IPS-15b (cell line): Measurements from ENCODE around the gene EVPL.
A peak's percentile ranks its signal among the peaks of the same experiment; 100 is the strongest.

Experiments
- H3K27me3 ChIP-seq: one replicate; pipeline ENCODE4 v1.6.1; 2013; ENCODE audit warnings: low read length; ENCODE audit not compliant: control insufficient read depth, insufficient read depth
- H3K36me3 ChIP-seq: one replicate; pipeline ENCODE4 v1.6.1; 2013; ENCODE audit warnings: low read length; ENCODE audit not compliant: control insufficient read depth, insufficient read depth
- H3K4me1 ChIP-seq: one replicate; pipeline ENCODE4 v1.6.1; 2013; ENCODE audit warnings: mild to moderate bottlenecking, low read length; ENCODE audit not compliant: control insufficient read depth, insufficient read depth
- H3K4me3 ChIP-seq: one replicate; pipeline ENCODE4 v1.5.1; 2013; ENCODE audit warnings: low read depth, low read length
- H3K9ac ChIP-seq: one replicate; pipeline ENCODE4 v1.6.1; 2013; ENCODE audit warnings: low read depth, mild to moderate bottlenecking, low read length
- H3K9me3 ChIP-seq: one replicate; pipeline ENCODE4 v1.6.1; 2013; ENCODE audit warnings: mild to moderate bottlenecking, low read length; ENCODE audit not compliant: control insufficient read depth, insufficient read depth

EVPL gene

DNA sequence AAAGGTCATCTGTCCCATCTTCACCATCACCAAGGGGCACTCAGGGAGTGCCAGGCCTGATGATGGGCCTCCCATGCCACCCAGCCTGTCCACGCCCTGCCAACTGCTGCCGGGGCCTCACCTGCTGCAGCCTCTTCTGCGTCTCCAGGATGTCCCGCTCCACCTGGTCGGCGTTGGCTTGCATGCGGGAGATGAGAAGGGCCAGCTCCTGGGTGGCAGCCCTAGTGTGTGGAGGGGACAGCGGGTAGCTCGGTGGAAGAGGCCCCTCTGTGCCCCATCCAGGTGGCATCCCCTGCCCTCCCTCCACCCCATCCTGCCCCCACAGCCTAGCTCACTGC, 3.2 kb downstream of the EVPL start:
- no peak overlapping the region for H3K4me3 ChIP-seq
- H3K9me3 ChIP-seq = no peaks in the 10 kb centered on the region
- H3K27me3 ChIP-seq = no peaks in the 10 kb centered on the region
- no peak overlapping the region for H3K9ac ChIP-seq
- H3K4me1 ChIP-seq = no peaks in the 10 kb centered on the region
- H3K36me3 ChIP-seq = no peaks in the 10 kb centered on the region

GRCh38 chr17:76022973-76023899, 3.9 kb downstream of the EVPL start:
- no peaks in the 10 kb centered on the region for H3K9me3 ChIP-seq
- no peaks in the 10 kb centered on the region for H3K4me1 ChIP-seq
- H3K4me3 ChIP-seq = no peak overlapping the region
- H3K27me3 ChIP-seq = no peaks in the 10 kb centered on the region
- no peak overlapping the region for H3K9ac ChIP-seq
- H3K36me3 ChIP-seq = no peaks in the 10 kb centered on the region

- Histone ChIP-seq H3K9ac (no peak overlapping the region), H3K27me3 (no peaks in the 10 kb centered on the region), H3K4me3 (no peak overlapping the region)
These were observed 4.8 kb downstream of the EVPL start for GRCh38 chr17:76022285-76022684.

GRCh38 chr17:76019833-76020467, 7.2 kb downstream of the EVPL start:
- no peak overlapping the region for H3K9ac ChIP-seq
- H3K4me3 ChIP-seq = no peak overlapping the region
- no peaks in the 10 kb centered on the region for H3K36me3 ChIP-seq
- H3K27me3 ChIP-seq = no peaks in the 10 kb centered on the region
- no peaks in the 10 kb centered on the region for H3K4me1 ChIP-seq
- H3K9me3 ChIP-seq = no peaks in the 10 kb centered on the region

More at GRCh38 chr17:76022285-76022684, 4.8 kb downstream of the EVPL start:
- Histone ChIP-seq H3K4me1 (no peaks in the 10 kb centered on the region), H3K36me3 (no peaks in the 10 kb centered on the region), H3K9me3 (no peaks in the 10 kb centered on the region)

GRCh38 chr17:76018801-76019200, 8.3 kb downstream of the EVPL start:
- Histone ChIP-seq H3K4me3 (no peak overlapping the region), H3K27me3 (no peaks in the 10 kb centered on the region), H3K36me3 (no peaks in the 10 kb centered on the region), H3K9me3 (no peaks in the 10 kb centered on the region), H3K4me1 (no peaks in the 10 kb centered on the region), H3K9ac (no peak overlapping the region)

- no peaks in the 10 kb centered on the region for H3K9me3 ChIP-seq
These were observed 8.8 kb downstream of the EVPL start for GRCh38 chr17:76018340-76018680.

DNA sequence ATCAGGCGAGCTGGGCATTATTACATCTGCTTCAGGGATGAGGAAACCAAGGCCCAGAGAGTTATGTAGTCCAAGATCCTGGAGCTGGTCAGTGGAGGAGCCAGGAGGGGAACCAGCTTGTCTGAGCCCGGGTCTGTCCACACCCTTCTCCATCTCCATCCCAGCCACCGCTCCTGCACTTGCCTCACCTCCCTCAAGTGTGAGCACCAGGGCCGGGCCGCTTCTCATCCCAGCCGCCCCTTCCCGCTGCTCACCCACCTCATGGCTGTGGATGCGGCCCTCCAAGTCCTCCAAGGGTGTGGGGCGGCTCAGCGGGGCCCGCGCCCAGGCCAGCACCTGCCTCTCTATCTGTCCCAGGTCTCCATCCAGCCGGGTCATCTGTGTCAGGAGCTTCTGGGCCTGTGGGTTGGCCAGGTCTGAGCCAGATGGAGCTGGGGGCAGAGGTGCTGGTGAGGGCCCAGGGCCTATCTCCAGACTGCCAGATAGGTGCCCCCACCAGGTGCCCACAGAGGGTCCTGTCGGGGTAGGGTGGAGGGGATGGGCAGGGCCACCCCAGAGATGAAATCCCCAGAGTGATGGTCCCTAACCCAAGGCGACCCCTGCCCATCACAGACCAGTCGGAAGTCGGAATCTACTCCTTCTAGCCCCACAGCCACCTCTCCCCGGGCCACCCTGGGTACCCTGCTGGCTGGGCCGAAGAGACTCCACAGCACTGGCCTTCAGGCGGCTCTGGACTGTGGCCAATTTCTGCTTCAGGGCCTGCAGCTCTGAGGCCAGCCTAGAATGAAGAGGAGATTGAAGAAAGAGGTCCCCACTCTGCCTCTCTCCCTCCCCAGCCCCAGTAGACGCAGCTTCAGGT, 9.4 kb downstream of the EVPL start:
- Histone ChIP-seq H3K4me1 (no peaks in the 10 kb centered on the region), H3K27me3 (no peaks in the 10 kb centered on the region), H3K9ac (no peak overlapping the region), H3K4me3 (no peak overlapping the region), H3K9me3 (no peaks in the 10 kb centered on the region), H3K36me3 (no peaks in the 10 kb centered on the region)

More at GRCh38 chr17:76018340-76018680, 8.8 kb downstream of the EVPL start:
- Histone ChIP-seq H3K9ac (no peak overlapping the region), H3K36me3 (no peaks in the 10 kb centered on the region), H3K27me3 (no peaks in the 10 kb centered on the region), H3K4me1 (no peaks in the 10 kb centered on the region), H3K4me3 (no peak overlapping the region)

- Histone ChIP-seq H3K9ac (no peak overlapping the region), H3K36me3 (no peaks in the 10 kb centered on the region), H3K27me3 (no peaks in the 10 kb centered on the region), H3K9me3 (no peaks in the 10 kb centered on the region), H3K4me3 (no peak overlapping the region), H3K4me1 (no peaks in the 10 kb centered on the region)
These were observed 12.2 kb downstream of the EVPL start for GRCh38 chr17:76014925-76015261.

DNA sequence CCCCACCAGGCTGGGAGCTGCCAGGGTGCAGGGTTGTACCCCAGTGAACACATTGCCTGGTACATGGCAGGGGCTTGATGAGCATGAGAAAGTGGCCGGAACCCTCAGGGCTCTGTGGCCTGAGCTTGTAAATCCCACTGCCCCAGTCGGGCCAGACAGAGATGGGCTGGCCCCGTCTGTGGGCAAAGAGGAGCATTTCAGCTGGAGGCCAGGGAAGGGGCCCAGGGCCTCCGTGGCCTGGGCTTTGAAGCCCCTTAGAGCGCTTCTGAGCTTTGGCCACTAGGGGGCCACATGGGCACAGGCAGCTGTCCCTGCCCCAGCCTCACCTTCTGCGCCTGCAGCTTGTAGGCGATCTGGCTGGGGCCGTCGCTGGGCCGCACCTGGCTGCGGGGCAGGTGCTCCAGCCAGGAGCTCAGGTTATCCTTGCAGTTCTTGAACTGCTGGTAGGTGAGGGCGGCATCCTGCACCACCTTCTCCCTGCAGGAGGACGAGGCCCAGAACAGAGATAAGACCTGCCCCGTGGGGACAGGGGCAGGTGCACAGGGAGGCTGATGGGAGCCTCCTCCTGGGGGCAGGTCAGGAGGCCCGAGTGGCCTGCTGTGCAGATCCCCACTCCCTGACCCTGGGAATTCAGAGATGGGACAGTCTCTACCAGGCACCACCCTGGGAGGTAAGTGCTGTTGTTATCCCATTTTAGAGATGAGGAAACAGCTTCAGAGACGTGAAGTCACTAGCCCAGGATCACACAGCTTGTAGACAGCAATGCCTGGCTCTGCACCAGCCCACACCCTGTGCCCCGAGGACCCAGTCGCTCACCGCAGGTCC, 12.8 kb downstream of the EVPL start:
- no peaks in the 10 kb centered on the region for H3K4me1 ChIP-seq
- no peaks in the 10 kb centered on the region for H3K9me3 ChIP-seq
- H3K9ac ChIP-seq = peak overlapping the region; percentile 9
- H3K27me3 ChIP-seq = no peaks in the 10 kb centered on the region
- H3K36me3 ChIP-seq = no peaks in the 10 kb centered on the region
- H3K4me3 ChIP-seq = no peak overlapping the region

DNA sequence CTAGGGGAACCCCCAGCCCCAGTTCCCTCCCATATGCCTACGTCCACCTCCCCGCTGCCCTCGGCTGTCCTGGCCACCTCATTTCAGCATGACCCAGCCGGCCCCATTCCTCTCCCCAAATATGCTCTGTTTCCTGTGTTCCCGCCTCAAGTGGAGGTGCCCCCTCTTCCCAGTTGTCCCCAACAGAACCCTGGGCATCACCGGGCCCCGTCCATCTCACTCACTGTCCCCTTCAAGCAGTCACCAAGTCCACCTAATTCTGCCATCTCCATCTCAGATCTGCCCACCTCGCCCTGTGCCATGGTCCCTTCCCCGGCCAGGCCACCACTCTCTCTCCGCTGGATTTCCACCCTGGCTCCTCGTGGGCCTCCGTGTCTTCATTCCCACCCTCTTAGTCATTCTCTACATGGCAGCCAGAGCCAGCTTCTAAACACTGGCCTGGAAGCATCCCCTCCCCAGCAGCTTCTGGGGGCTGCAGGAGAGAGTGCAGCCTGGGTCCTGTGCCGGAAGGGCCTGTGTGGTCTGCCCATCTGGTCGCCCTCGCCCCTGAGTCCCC, 13.7 kb downstream of the EVPL start:
- H3K36me3 ChIP-seq = no peaks in the 10 kb centered on the region
- H3K9ac ChIP-seq = peak overlapping the region; percentile 9
- H3K27me3 ChIP-seq = no peaks in the 10 kb centered on the region
- H3K9me3 ChIP-seq = no peaks in the 10 kb centered on the region
- H3K4me3 ChIP-seq = no peak overlapping the region
- H3K4me1 ChIP-seq = no peaks in the 10 kb centered on the region

- H3K4me3 ChIP-seq = no peak overlapping the region
- H3K27me3 ChIP-seq = no peaks in the 10 kb centered on the region
- no peaks in the 10 kb centered on the region for H3K36me3 ChIP-seq
- no peaks in the 10 kb centered on the region for H3K9me3 ChIP-seq
- no peaks in the 10 kb centered on the region for H3K4me1 ChIP-seq
- H3K9ac ChIP-seq = no peak overlapping the region
These were observed 15.2 kb downstream of the EVPL start for GRCh38 chr17:76011951-76012350.
